NCI-H526 treated with DMSO at 0.1 percent for 48 hours (cell line): ENCODE measurements around the gene BCOR.

Experiments used
- DNase-seq: peaks from one replicate; lab custom pipeline; 2025; lab: John Stamatoyannopoulos, UW

The BCOR gene

GRCh38 chrX:40019541-40019940 is 78.2 kb downstream of the BCOR start:
- DNase-seq, result no peak

GRCh38 chrX:40018041-40018440 is 79.7 kb downstream of the BCOR start:
- no peak for DNase-seq

- DNase-seq, result no peak
Measured at GRCh38 chrX:40016749-40017148, 81.0 kb downstream of the BCOR start.

- no peak for DNase-seq
Measured at GRCh38 chrX:40015693-40016092, 82.1 kb downstream of the BCOR start.

- no peak for DNase-seq
Measured at GRCh38 chrX:40013266-40014195, 84.2 kb downstream of the BCOR start.

GRCh38 chrX:40012868-40013265 is 84.9 kb downstream of the BCOR start:
- DNase-seq, result no peak

- no peak for DNase-seq
Measured at GRCh38 chrX:40012039-40012867, 85.5 kb downstream of the BCOR start.

- DNase-seq, result no peak
Measured at GRCh38 chrX:40011322-40012038, 86.3 kb downstream of the BCOR start.

GRCh38 chrX:40010550-40011321 is 87.0 kb downstream of the BCOR start:
- DNase-seq, result no peak

GRCh38 chrX:40009890-40010289 is 87.9 kb downstream of the BCOR start:
- no peak for DNase-seq

GRCh38 chrX:40009462-40009851 is 88.3 kb downstream of the BCOR start:
- DNase-seq, result no peak

- no peak for DNase-seq
Measured at GRCh38 chrX:40008791-40009461, 88.8 kb downstream of the BCOR start.

GRCh38 chrX:40007756-40008705 is 89.7 kb downstream of the BCOR start:
- DNase-seq, result no peak

- no peak for DNase-seq
Measured at GRCh38 chrX:40007131-40007755, 90.5 kb downstream of the BCOR start.

GRCh38 chrX:40006106-40007017 is 91.4 kb downstream of the BCOR start:
- DNase-seq, result no peak

- DNase-seq, result no peak
Measured at GRCh38 chrX:40005292-40006011, 92.3 kb downstream of the BCOR start.

GRCh38 chrX:40004921-40005291 is 92.9 kb downstream of the BCOR start:
- no peak for DNase-seq

GRCh38 chrX:40004246-40004535 is 93.6 kb downstream of the BCOR start:
- no peak for DNase-seq
